NCI-H510A (cell line): Measurements from ENCODE around the gene CD3G.
"Not testable (repeated sequence)": the region's sequence is repeated elsewhere in the genome, so short reads cannot be mapped to it uniquely, and the experiment has no call there.

Source experiments
- DNase-seq: peaks from one replicate; lab custom pipeline; 2025; lab: John Stamatoyannopoulos, UW

Gene CD3G

GRCh38 chr11:118343981-118344515, at the start of gene CD3G:
TSS of gene CD3G (plus strand) at chr11:118344344. CDS start at chr11:118344424, 80 bp downstream.
- no peak for DNase-seq

- no peak for DNase-seq
Measured at GRCh38 chr11:118295199-118295598, 48.9 kb upstream of the CD3G start.

- no peak for DNase-seq
Measured at GRCh38 chr11:118295815-118296454, 48.2 kb upstream of the CD3G start.

- DNase-seq, result no peak
Measured at GRCh38 chr11:118301600-118302195, 42.4 kb upstream of the CD3G start.

- DNase-seq, result no peak
Measured at GRCh38 chr11:118304227-118304567, 39.9 kb upstream of the CD3G start.

- no peak for DNase-seq
Measured at GRCh38 chr11:118304568-118305248, 39.4 kb upstream of the CD3G start, which contains the start of gene CD3E. TSS of gene CD3E (plus strand) at chr11:118304730. CDS start at chr11:118304953, 223 bp downstream.

- no peak for DNase-seq
Measured at GRCh38 chr11:118305726-118306125, 38.4 kb upstream of the CD3G start.

- no peak for DNase-seq
Measured at GRCh38 chr11:118306556-118306955, 37.6 kb upstream of the CD3G start.

- DNase-seq, result not testable (repeated sequence)
Measured at GRCh38 chr11:118308995-118309528, 35.1 kb upstream of the CD3G start.

- DNase-seq, result no peak
Measured at GRCh38 chr11:118310271-118310670, 33.9 kb upstream of the CD3G start.

GRCh38 chr11:118310781-118311485, 33.2 kb upstream of the CD3G start:
- DNase-seq, result no peak

- DNase-seq, result no peak
Measured at GRCh38 chr11:118311518-118311917, 32.6 kb upstream of the CD3G start.

- DNase-seq, result no peak
Measured at GRCh38 chr11:118312328-118312727, 31.8 kb upstream of the CD3G start.

GRCh38 chr11:118313242-118313641, 30.9 kb upstream of the CD3G start:
- DNase-seq, result no peak

- DNase-seq, result no peak
Measured at GRCh38 chr11:118314988-118315411, 29.1 kb upstream of the CD3G start.

- no peak for DNase-seq
Measured at GRCh38 chr11:118318124-118318523, 26.0 kb upstream of the CD3G start.

- no peak for DNase-seq
Measured at GRCh38 chr11:118318581-118319336, 25.4 kb upstream of the CD3G start.

- no peak for DNase-seq
Measured at GRCh38 chr11:118319337-118319707, 24.8 kb upstream of the CD3G start.

GRCh38 chr11:118320515-118320914, 23.6 kb upstream of the CD3G start:
- no peak for DNase-seq

- DNase-seq, result no peak
Measured at GRCh38 chr11:118321386-118322082, 22.6 kb upstream of the CD3G start.

- no peak for DNase-seq
Measured at GRCh38 chr11:118322721-118323120, 21.4 kb upstream of the CD3G start.
